K562 (cell line): Measurements from ENCODE around the gene GLB1L. TPM values are rescaled to one million over a fixed set of nuclear protein-coding genes. Genes with fewer than 3 reads are reported as not detected.

Experiments used
- CTBP1 ChIP-seq: fragments of 450-650 bp; IDR thresholded peaks from 2 replicates; pipeline ENCODE4 v1.6.1; 2016; ENCODE audit warnings: borderline replicate concordance
- NRF1 ChIP-seq, 2 experiments: fragments of 450-650 bp; IDR thresholded peaks in 1 of 2; conservative IDR thresholded peaks in 1 of 2; 2 replicates each; pipeline ENCODE4 v1.6.1; 2014; ENCODE audit warnings: mild to moderate bottlenecking in 2 of 2
- ZNF384 ChIP-seq: IDR thresholded peaks from 2 replicates; pipeline ENCODE4 v1.6.1; 2012; ENCODE audit warnings: low read depth, low read length, improper control_type of control experiment
- polyA plus RNA-seq, 8 experiments: library from polyadenylated mRNA; depleted of rRNA in 4 of 8; stranded (reverse) in 5 of 8; unstranded in 3 of 8; fragments of >200 nt; fragmentation: Nextera tagmentation in 2 of 8; fragmentation: Illumina TruSeq in 1 of 8; extraction: Ambion mirVana in 2 of 8; extraction: Trizol in 1 of 8; gene quantifications; 2 replicates each; pipeline versions ENCODE4 v1.2.1 to v1.2.3, GENCODE V29; 2011 to 2014; ENCODE audit warnings: inconsistent platforms in 1 of 8, missing spikeins in 1 of 8
- total RNA-seq, 7 experiments: library from RNA; depleted of rRNA in 6 of 7; stranded (reverse); fragments of >200 nt in 6 of 7; fragmentation: Illumina TruSeq in 2 of 7; extraction: Trizol in 2 of 7; gene quantifications; 2 replicates each; pipeline versions ENCODE4 v1.2.1 to v1.2.3, GENCODE V29; 2011 to 2021; ENCODE audit warnings: low replicate concordance in 1 of 7
- TF ChIP-seq, protein P1 (sequence below): sonication (generic); formaldehyde crosslinking; IDR thresholded peaks from 2 replicates; pipeline ENCODE4 v1.8.1; 2023; ENCODE audit warnings: missing genetic modification reagents, mild to moderate bottlenecking, borderline replicate concordance
- TF ChIP-seq, protein P2 (sequence below): fragments of 450-650 bp; formaldehyde crosslinking; IDR thresholded peaks from 2 replicates; pipeline ENCODE4 v1.4.0; 2020; ENCODE audit warnings: mild to moderate bottlenecking, moderate library complexity
- TF ChIP-seq, protein P3 (sequence below), 3 experiments: IDR thresholded peaks in 2 of 3; conservative IDR thresholded peaks in 1 of 3; 2 replicates each; pipeline ENCODE4 v1.5.1; 2011 to 2012; ENCODE audit warnings: low read length in 3 of 3, mild to moderate bottlenecking in 3 of 3, control low read depth in 2 of 3, improper control_type of control experiment in 1 of 3, inconsistent platforms in 1 of 3, low read depth in 1 of 3, mixed read lengths in 1 of 3, moderate library complexity in 1 of 3; ENCODE audit not compliant: insufficient read depth in 2 of 3
- TF ChIP-seq, protein P4 (sequence below), 2 experiments: fragments of 450-650 bp; formaldehyde crosslinking in 1 of 2; IDR thresholded peaks; 2 replicates each; pipeline versions ENCODE4 v1.4.0 to v1.6.1; 2014 to 2020; ENCODE audit warnings: mild to moderate bottlenecking in 2 of 2, borderline replicate concordance in 1 of 2, low read depth in 1 of 2

The GLB1L gene
- total and polyA plus RNA-seq, 9 of the 15 experiments (the other 6 are each of a cell fraction or from before 2014, with no cell fraction given) = 0.42 to 2.9 (median 2.5) TPM

DNA sequence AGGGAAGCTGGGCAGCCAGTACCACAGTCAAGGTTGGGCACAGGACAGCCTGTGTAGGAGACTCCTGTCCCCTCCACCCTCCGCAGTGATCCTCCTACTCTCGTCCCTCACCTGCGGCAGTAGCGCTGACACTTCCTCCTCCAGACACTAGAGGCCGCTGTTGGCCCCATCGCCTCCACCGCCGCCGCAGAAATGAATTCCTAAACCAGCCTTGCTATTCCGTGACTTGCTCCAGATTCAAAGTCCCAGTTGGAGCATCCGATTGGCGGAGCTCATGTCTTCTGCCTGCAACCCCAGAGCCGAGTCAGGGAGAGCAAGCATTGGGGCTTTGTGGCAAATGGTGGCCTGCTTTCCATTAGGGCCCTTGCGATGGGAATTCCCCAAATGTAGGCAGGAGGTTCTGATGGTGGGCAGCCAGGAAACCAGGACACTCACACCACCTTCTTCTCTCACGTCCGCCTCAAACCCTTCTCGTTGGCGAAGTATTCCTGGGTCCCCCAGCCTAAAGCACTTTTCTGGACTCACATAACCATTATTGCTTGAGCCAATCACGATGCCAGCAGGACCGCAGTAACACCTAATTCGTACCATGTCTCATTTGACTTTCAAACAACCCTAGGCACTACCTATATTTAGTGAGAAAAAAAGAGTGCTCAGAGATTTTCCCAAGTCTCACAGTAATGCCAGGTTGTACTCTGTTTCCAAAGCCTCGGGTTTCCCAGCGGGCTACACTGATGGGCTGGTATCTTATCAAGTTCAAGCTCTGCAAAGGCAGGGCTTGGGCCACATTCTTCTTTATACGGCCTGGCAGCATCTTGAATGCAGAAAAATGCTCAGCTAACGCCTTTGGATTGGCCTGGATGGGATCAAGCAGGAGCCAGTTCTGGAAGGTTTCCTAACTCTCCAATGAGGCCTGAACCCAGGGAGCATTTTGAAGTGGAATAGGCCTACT is 32.7 kb upstream of the GLB1L start (continued):
- TF ChIP-seq, protein P1, sequence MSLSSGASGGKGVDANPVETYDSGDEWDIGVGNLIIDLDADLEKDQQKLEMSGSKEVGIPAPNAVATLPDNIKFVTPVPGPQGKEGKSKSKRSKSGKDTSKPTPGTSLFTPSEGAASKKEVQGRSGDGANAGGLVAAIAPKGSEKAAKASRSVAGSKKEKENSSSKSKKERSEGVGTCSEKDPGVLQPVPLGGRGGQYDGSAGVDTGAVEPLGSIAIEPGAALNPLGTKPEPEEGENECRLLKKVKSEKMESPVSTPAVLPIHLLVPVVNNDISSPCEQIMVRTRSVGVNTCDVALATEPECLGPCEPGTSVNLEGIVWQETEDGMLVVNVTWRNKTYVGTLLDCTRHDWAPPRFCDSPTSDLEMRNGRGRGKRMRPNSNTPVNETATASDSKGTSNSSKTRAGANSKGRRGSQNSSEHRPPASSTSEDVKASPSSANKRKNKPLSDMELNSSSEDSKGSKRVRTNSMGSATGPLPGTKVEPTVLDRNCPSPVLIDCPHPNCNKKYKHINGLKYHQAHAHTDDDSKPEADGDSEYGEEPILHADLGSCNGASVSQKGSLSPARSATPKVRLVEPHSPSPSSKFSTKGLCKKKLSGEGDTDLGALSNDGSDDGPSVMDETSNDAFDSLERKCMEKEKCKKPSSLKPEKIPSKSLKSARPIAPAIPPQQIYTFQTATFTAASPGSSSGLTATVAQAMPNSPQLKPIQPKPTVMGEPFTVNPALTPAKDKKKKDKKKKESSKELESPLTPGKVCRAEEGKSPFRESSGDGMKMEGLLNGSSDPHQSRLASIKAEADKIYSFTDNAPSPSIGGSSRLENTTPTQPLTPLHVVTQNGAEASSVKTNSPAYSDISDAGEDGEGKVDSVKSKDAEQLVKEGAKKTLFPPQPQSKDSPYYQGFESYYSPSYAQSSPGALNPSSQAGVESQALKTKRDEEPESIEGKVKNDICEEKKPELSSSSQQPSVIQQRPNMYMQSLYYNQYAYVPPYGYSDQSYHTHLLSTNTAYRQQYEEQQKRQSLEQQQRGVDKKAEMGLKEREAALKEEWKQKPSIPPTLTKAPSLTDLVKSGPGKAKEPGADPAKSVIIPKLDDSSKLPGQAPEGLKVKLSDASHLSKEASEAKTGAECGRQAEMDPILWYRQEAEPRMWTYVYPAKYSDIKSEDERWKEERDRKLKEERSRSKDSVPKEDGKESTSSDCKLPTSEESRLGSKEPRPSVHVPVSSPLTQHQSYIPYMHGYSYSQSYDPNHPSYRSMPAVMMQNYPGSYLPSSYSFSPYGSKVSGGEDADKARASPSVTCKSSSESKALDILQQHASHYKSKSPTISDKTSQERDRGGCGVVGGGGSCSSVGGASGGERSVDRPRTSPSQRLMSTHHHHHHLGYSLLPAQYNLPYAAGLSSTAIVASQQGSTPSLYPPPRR = no peak
- TF ChIP-seq CTBP1 = peak; percentile 45; the same call in 1 of the 2 replicates
- 0 out of 4 replicates have a peak, but pooled peaks of 1 of the 2 experiments have one; percentile 34 for TF ChIP-seq NRF1 (conservative IDR thresholded peaks at IDR 0.05 in 1 of 2, IDR thresholded peaks at IDR 0.05 in 1 of 2)
- TF ChIP-seq, protein P2, sequence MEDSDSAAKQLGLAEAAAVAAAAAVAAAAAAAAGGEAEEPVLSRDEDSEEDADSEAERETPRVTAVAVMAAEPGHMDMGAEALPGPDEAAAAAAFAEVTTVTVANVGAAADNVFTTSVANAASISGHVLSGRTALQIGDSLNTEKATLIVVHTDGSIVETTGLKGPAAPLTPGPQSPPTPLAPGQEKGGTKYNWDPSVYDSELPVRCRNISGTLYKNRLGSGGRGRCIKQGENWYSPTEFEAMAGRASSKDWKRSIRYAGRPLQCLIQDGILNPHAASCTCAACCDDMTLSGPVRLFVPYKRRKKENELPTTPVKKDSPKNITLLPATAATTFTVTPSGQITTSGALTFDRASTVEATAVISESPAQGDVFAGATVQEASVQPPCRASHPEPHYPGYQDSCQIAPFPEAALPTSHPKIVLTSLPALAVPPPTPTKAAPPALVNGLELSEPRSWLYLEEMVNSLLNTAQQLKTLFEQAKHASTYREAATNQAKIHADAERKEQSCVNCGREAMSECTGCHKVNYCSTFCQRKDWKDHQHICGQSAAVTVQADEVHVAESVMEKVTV (CRISPR knock-in tag) = 0 out of 2 replicates have a peak, but pooled peaks have one; percentile 7
- TF ChIP-seq, protein P3, sequence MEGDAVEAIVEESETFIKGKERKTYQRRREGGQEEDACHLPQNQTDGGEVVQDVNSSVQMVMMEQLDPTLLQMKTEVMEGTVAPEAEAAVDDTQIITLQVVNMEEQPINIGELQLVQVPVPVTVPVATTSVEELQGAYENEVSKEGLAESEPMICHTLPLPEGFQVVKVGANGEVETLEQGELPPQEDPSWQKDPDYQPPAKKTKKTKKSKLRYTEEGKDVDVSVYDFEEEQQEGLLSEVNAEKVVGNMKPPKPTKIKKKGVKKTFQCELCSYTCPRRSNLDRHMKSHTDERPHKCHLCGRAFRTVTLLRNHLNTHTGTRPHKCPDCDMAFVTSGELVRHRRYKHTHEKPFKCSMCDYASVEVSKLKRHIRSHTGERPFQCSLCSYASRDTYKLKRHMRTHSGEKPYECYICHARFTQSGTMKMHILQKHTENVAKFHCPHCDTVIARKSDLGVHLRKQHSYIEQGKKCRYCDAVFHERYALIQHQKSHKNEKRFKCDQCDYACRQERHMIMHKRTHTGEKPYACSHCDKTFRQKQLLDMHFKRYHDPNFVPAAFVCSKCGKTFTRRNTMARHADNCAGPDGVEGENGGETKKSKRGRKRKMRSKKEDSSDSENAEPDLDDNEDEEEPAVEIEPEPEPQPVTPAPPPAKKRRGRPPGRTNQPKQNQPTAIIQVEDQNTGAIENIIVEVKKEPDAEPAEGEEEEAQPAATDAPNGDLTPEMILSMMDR (IDR thresholded peaks at IDR 0.05 in 2 of 3, conservative IDR thresholded peaks at IDR 0.05 in 1 of 3; ENCODE audit: insufficient read depth in 2 of 3, low read depth in 1 of 3, low read length in 3 of 3) = peak; percentile 84 to 95 (median 87)
- no peak for TF ChIP-seq ZNF384
- TF ChIP-seq, protein P4, sequence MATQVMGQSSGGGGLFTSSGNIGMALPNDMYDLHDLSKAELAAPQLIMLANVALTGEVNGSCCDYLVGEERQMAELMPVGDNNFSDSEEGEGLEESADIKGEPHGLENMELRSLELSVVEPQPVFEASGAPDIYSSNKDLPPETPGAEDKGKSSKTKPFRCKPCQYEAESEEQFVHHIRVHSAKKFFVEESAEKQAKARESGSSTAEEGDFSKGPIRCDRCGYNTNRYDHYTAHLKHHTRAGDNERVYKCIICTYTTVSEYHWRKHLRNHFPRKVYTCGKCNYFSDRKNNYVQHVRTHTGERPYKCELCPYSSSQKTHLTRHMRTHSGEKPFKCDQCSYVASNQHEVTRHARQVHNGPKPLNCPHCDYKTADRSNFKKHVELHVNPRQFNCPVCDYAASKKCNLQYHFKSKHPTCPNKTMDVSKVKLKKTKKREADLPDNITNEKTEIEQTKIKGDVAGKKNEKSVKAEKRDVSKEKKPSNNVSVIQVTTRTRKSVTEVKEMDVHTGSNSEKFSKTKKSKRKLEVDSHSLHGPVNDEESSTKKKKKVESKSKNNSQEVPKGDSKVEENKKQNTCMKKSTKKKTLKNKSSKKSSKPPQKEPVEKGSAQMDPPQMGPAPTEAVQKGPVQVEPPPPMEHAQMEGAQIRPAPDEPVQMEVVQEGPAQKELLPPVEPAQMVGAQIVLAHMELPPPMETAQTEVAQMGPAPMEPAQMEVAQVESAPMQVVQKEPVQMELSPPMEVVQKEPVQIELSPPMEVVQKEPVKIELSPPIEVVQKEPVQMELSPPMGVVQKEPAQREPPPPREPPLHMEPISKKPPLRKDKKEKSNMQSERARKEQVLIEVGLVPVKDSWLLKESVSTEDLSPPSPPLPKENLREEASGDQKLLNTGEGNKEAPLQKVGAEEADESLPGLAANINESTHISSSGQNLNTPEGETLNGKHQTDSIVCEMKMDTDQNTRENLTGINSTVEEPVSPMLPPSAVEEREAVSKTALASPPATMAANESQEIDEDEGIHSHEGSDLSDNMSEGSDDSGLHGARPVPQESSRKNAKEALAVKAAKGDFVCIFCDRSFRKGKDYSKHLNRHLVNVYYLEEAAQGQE (IDR thresholded peaks at IDR 0.05; ENCODE audit: borderline replicate concordance) = peak; percentile 59
- TF ChIP-seq, protein P4 (CRISPR knock-in tag; IDR thresholded peaks at IDR 0.05; ENCODE audit: low read depth) = no peak; the same call in 1 of the 2 replicates
